Measurements from ENCODE around the gene PSAP. TPM values are rescaled to one million over a fixed set of nuclear protein-coding genes. Genes with fewer than 3 reads are reported as not detected.

Gene PSAP
- total and polyA plus RNA-seq, 2 experiments from 2014 or later, result 151 to 391 TPM

- no peak overlapping the region for H3K27ac ChIP-seq (ENCODE audit: low read depth)
- ATAC-seq (no peak), DNase-seq (ENCODE audit: low spot score) (no peak)
- H3K4me2 ChIP-seq, result no peak overlapping the region
- H3K4me1 ChIP-seq (ENCODE audit: insufficient read depth), result no peaks in the 10 kb centered on the region
- no peak overlapping the region for H2AFZ ChIP-seq
- H4K20me1 ChIP-seq (replicated peaks; ENCODE audit: insufficient read depth), result no peaks in the 10 kb centered on the region; the same call in 1 of the 2 replicates
- H3K79me2 ChIP-seq (replicated peaks; ENCODE audit: insufficient read depth), result no peaks in the 10 kb centered on the region
- no peak overlapping the region for H3K27ac Mint-ChIP-seq
- peaks cover 6% of the 10 kb centered on the region for H3K27me3 Mint-ChIP-seq (ENCODE audit: insufficient read depth, low read depth, poor library complexity)
- H3K4me3 Mint-ChIP-seq, result no peak overlapping the region
- no peaks in the 10 kb centered on the region for H3K9me2 ChIP-seq (ENCODE audit: insufficient read depth)
- no peak overlapping the region for H3K4me3 ChIP-seq
- peaks cover 31% of the 10 kb centered on the region for H3K36me3 ChIP-seq (ENCODE audit: insufficient read depth)
- peaks cover 57% of the 10 kb centered on the region for H3K36me3 Mint-ChIP-seq (ENCODE audit: low read depth)
- peaks cover 2% of the 10 kb centered on the region; the same call in 2 of the 3 replicates for H3K4me1 Mint-ChIP-seq
- no peaks in the 10 kb centered on the region for H3F3A ChIP-seq (replicated peaks; ENCODE audit: low read depth)
- TF ChIP-seq JUNB (IDR thresholded peaks at IDR 0.05; ENCODE audit: unreplicated experiment), result no peak
- TF ChIP-seq NANOG (IDR thresholded peaks at IDR 0.05; ENCODE audit: borderline replicate concordance), result no peak
- TF ChIP-seq CREB1 (CRISPR knock-in tag; IDR thresholded peaks at IDR 0.05; ENCODE audit: low read depth), result no peak
- no peak for TF ChIP-seq POLR2AphosphoS5 (IDR thresholded peaks at IDR 0.05; ENCODE audit: low read depth)
- no peak for TF ChIP-seq ZNF331 (CRISPR knock-in tag; IDR thresholded peaks at IDR 0.05; ENCODE audit: low read depth)
- TF ChIP-seq, protein P1, sequence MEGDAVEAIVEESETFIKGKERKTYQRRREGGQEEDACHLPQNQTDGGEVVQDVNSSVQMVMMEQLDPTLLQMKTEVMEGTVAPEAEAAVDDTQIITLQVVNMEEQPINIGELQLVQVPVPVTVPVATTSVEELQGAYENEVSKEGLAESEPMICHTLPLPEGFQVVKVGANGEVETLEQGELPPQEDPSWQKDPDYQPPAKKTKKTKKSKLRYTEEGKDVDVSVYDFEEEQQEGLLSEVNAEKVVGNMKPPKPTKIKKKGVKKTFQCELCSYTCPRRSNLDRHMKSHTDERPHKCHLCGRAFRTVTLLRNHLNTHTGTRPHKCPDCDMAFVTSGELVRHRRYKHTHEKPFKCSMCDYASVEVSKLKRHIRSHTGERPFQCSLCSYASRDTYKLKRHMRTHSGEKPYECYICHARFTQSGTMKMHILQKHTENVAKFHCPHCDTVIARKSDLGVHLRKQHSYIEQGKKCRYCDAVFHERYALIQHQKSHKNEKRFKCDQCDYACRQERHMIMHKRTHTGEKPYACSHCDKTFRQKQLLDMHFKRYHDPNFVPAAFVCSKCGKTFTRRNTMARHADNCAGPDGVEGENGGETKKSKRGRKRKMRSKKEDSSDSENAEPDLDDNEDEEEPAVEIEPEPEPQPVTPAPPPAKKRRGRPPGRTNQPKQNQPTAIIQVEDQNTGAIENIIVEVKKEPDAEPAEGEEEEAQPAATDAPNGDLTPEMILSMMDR (conservative IDR thresholded peaks at IDR 0.05; ENCODE audit: low read depth in 2 of 2), result no peak
- no peak for TF ChIP-seq EZH2 (IDR thresholded peaks at IDR 0.05; ENCODE audit: low read depth, unreplicated experiment)
- no peak for TF ChIP-seq ZNF114 (CRISPR knock-in tag; IDR thresholded peaks at IDR 0.05)
- no peak for TF ChIP-seq REST (IDR thresholded peaks at IDR 0.05; ENCODE audit: unreplicated experiment)
- TF ChIP-seq, protein P2, sequence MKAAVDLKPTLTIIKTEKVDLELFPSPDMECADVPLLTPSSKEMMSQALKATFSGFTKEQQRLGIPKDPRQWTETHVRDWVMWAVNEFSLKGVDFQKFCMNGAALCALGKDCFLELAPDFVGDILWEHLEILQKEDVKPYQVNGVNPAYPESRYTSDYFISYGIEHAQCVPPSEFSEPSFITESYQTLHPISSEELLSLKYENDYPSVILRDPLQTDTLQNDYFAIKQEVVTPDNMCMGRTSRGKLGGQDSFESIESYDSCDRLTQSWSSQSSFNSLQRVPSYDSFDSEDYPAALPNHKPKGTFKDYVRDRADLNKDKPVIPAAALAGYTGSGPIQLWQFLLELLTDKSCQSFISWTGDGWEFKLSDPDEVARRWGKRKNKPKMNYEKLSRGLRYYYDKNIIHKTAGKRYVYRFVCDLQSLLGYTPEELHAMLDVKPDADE (IDR thresholded peaks at IDR 0.05), result no peak
- TF ChIP-seq STAT1 (IDR thresholded peaks at IDR 0.05; ENCODE audit: unreplicated experiment), result no peak
- TF ChIP-seq EZH2phosphoT487 (IDR thresholded peaks at IDR 0.05; ENCODE audit: unreplicated experiment), result no peak
- TF ChIP-seq, protein P3, sequence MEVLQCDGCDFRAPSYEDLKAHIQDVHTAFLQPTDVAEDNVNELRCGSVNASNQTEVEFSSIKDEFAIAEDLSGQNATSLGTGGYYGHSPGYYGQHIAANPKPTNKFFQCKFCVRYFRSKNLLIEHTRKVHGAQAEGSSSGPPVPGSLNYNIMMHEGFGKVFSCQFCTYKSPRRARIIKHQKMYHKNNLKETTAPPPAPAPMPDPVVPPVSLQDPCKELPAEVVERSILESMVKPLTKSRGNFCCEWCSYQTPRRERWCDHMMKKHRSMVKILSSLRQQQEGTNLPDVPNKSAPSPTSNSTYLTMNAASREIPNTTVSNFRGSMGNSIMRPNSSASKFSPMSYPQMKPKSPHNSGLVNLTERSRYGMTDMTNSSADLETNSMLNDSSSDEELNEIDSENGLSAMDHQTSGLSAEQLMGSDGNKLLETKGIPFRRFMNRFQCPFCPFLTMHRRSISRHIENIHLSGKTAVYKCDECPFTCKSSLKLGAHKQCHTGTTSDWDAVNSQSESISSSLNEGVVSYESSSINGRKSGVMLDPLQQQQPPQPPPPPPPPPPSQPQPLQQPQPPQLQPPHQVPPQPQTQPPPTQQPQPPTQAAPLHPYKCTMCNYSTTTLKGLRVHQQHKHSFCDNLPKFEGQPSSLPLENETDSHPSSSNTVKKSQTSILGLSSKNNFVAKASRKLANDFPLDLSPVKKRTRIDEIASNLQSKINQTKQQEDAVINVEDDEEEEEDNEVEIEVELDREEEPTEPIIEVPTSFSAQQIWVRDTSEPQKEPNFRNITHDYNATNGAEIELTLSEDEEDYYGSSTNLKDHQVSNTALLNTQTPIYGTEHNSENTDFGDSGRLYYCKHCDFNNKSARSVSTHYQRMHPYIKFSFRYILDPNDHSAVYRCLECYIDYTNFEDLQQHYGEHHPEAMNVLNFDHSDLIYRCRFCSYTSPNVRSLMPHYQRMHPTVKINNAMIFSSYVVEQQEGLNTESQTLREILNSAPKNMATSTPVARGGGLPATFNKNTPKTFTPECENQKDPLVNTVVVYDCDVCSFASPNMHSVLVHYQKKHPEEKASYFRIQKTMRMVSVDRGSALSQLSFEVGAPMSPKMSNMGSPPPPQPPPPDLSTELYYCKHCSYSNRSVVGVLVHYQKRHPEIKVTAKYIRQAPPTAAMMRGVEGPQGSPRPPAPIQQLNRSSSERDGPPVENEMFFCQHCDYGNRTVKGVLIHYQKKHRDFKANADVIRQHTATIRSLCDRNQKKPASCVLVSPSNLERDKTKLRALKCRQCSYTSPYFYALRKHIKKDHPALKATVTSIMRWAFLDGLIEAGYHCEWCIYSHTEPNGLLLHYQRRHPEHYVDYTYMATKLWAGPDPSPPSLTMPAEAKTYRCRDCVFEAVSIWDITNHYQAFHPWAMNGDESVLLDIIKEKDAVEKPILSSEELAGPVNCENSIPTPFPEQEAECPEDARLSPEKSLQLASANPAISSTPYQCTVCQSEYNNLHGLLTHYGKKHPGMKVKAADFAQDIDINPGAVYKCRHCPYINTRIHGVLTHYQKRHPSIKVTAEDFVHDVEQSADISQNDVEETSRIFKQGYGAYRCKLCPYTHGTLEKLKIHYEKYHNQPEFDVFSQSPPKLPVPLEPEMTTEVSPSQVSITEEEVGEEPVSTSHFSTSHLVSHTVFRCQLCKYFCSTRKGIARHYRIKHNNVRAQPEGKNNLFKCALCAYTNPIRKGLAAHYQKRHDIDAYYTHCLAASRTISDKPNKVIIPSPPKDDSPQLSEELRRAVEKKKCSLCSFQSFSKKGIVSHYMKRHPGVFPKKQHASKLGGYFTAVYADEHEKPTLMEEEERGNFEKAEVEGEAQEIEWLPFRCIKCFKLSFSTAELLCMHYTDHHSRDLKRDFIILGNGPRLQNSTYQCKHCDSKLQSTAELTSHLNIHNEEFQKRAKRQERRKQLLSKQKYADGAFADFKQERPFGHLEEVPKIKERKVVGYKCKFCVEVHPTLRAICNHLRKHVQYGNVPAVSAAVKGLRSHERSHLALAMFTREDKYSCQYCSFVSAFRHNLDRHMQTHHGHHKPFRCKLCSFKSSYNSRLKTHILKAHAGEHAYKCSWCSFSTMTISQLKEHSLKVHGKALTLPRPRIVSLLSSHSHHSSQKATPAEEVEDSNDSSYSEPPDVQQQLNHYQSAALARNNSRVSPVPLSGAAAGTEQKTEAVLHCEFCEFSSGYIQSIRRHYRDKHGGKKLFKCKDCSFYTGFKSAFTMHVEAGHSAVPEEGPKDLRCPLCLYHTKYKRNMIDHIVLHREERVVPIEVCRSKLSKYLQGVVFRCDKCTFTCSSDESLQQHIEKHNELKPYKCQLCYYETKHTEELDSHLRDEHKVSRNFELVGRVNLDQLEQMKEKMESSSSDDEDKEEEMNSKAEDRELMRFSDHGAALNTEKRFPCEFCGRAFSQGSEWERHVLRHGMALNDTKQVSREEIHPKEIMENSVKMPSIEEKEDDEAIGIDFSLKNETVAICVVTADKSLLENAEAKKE (CRISPR knock-in tag; IDR thresholded peaks at IDR 0.05), result no peak
- no peaks in the 10 kb centered on the region for H3K27me3 ChIP-seq (ENCODE audit: insufficient read depth)
- no peaks in the 10 kb centered on the region; the same call in 2 of the 3 replicates for H3K9me3 Mint-ChIP-seq
Measured at GRCh38 chr10:71815515-71816130, 35.4 kb downstream of the PSAP start.
